AG08395 (cell line): Measurements from ENCODE around the gene CYP2A6.
"Not testable (repeated sequence)": the region's sequence is repeated elsewhere in the genome, so short reads cannot be mapped to it uniquely, and the experiment has no call there.

Source experiments
- DNase-seq: peaks from one replicate; pipeline ENCODE4 v3.0.0; 2012; ENCODE audit warnings: mixed read lengths, low spot score

The CYP2A6 gene

DNA sequence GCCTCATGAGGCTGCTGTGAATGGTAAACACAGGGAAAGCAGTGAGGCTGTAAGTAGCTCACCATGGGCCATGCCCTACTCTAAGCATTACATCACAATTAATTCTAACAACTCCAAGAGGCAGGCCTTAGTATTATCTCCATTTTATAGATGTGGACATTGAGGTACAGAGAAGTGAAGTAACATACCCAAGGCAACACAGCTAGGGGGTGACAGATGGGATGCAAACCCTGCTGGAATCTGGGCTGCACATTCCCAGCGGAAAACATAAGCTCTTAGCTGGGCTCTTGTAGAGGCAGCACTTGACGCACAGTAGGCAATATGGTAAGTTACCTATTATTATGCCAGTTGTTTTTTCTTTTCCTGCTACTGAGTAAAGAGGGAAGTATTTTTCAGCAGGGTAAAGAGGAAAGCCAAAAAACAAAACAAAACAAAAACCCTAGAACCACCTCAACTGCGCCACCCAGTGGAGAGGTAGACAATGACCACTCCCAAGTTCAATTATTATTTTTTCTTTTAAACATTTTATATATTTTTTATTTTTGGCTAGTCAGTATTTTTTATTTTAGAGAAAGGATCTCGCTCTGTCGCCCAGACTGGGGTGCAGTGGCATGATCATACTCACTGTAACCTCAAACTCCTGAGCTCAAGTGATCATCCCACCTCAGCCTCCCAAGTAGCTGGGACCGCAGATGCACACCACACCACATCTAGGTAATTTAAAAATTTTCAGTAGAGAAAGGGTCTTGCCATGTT, 30.6 kb downstream of the CYP2A6 start:
- DNase-seq = peak; percentile 20

DNA sequence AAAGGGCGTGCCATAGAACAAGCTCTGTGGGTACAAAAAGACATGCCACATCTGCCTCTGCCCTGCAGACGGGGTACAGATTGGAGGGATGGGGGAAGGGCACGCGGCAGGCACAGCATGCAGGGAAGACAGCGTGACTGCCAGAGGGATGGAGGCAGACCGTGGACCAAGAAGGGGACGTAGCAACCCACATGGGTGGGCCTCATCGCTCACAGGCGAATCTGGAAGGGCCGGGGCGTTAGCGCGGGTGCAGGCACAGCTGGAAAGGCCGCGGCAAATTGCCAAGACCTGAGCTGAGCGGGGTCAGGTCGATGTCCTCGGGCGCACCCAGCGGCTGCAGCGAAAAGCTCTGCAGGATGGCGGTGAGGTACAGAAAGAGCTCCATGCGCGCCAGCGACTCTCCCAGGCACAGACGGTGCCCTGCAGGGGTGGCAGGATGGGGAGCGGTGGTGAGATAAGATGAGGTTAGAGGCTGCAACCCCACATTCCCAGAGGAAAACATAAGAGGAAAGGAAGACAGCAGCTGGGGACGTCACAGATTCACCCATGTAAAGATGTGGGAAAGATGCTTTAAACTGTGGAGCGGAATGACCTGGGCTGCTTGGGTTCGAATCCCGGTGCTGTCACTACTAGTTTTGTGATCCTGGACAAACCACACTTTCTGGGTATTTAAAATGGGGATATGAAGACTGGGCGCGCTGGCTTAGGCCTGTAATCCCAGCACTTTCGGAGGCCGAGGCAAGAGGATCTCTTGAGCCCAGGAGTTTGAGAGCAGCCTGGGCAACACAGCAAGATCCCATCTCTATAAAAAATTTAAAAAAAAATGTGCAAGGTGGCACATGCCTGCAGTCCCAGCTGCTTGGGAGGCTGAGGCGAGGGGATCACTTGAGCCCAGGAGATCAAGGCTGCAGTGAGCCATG, 31.5 kb downstream of the CYP2A6 start:
- not testable (repeated sequence) for DNase-seq

DNA sequence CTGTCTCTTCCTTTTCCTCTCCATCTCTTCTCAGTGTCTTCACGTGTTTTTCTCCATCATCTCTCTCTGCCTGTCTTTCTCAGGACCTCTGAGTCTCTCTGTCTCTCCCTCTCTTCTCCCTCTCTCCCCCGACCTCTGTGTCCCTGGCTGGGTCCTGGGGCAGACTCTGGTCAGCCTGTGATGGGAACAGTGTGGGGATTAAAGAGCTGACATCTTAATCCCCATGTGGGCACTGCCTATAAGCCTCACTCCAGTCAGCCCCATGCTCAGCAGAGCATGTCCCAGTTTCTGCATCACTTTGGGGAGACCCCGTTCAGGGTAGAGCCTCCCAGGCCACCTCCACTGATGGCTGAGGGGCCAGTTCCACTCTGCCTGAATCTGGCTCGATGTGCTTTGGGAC, 35.0 kb downstream of the CYP2A6 start:
- no peak for DNase-seq

DNA sequence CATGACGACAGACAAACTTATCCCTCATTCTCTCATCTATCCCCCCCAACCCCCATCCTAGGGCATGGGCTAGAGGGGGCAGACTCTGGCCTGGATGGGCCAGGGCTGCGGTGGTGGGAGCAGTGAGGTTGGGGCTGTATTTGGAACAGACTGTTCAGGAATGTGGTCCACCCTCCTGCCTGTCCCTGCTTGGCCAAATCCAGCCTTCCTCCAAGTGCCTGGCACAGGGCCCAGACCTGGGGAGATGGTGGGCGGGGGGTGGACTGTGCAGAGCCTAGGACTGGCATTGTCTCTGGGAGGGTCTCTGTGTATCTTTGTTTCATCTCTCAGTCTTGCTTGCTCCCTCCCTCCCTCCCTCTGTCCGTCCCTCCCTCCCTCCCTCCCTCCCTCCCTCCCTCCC, 37.1 kb downstream of the CYP2A6 start:
- no peak for DNase-seq

DNA sequence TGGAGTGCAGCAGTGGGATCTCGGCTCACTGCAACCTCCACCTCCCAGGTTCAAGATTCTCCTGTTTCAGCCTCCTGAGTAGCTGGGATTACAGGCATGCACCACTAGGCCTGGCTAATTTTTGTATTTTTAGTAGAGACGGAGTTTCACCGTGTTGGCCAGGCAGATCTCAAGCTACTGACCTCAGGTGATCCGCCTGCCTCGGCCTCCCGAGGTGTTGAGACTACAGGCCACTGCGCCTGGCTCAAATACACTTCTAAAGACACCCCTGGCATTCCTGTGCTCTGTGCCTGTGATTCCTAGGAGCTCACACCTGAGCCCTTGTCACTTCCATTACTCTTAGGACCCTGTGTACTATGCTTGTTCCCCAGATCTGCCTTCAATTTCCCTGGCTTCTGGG, 37.7 kb downstream of the CYP2A6 start:
- DNase-seq = not testable (repeated sequence)

DNA sequence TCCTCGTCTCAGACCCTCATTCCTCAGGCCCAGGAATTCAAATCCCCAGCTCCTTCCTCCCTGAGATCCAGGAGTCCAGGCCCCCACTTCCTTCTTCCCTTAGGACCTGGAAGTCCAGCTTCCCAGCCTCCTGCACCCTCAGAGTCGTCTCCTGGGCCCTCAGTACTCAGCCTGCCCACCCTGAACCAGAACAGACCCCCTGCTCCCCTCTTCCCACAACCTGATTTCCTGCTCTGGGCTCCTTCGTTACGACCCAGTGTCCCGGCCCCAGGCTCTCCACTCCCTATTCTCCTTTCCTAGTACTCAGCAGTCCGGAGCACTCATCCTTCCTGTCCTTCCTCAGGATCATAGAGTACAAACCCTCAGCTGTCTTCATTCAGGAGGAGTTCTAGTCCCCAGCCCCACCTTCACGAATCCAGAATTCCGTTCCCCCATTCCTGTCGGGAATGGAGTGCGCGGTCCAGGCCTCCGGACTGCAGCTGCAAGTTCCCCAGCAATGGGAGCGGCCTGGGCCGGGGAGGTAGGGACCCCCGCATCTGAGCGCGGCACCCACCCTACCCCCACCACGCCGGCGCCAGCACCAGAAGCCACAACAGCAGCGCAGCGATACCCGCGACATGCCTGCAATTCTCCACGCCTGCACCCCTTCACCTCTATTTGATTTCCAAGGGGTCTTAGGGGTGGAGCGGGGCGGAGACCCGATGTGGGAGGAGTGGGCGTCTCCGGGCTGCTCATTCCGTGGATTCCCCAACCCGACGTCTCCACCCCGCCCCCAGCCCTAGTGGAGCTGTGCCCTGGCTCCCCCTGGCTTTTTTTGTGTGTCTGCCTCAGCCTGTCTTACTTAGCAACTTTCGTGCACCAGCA, 38.5 kb downstream of the CYP2A6 start:
- no peak for DNase-seq

DNA sequence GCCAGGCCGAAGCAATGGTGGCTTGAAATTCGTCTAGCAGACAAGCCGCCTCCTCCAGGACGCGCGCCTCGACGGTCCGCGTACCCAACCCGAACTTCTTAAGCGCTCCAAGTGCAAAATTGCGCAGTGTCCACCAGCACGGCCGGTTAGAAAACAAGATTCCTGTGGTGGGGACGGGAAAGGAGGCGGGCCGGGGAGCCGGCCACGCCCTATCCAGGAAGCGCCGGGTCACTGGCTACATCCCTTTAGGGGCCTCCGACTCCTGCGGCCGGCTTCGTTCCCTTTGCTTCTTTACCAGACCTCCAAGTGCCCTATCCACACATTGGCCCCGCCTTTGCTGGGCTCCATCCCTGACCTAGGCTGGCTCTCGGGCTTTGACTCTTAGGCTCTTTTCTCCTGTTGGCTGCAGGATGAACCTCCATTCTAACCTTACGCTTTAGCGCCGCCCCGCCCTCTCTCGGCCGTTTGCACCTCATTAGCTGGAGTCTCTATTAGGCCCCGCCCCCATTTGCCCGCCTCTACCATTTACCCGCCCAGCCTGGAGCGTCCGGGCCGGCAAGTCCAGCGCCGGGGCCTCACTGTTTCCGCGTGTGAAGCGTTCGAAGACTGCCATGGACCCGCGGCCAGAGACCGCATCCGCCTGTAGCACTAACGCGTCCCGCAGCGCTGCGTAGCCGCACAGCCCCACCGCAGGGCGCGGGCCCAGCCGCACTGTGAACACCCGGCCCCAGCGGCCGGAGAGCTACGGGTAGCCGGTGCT, 39.4 kb downstream of the CYP2A6 start:
- peak; percentile 45 for DNase-seq

DNA sequence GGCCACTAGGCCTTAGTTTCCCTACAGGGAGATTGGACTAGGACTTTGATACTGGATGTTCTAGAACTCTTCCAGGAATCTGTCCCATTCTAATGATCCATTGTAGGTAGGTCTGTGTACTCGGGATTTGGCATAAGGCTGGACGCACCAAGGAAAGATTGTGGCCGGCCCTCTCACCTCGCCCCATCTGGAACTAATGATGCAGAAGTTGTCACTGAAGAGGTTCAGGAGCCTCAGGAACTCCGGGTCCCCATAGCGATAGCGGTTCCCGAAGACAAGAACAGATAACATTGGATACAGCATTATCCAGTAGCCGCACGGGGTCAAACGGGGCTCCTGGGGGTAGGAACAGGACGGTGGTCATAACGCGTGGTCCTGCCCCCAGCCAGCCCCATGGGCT, 40.1 kb downstream of the CYP2A6 start:
- DNase-seq = no peak

DNA sequence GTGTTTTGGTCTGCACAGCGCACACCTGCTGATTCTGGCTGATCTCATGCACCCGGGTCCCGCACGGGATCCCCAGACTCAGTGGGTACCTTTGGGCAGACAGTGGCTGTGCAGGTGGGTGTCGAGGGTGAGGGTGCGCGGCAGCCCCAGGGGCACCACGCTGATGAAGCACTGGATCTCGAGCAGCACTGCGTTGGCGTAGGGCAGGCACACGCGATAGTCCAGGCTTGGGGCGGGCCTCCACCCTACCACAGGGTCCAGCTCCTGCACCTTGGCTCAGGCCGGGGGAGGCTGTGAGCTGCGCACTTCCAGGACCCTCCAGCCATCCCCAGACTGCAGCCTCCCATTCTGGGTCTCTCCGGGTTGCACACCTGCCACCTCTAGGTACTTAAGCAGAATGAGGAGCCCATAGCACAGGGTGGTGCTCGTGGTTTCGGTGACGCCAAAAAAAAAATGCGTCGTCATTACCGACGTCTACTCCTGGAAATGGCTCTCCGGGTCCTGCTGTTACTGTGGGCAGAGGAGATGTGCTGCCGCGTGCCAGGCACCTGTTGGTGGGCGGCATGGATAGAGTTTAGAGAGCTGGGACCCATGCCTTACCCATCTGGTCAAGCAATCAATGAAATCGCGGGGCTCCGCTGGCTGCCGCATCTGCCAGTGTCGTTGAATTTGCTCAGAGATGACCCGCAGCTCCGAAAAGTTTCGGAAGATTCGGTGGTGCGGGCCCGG, 40.7 kb downstream of the CYP2A6 start:
- DNase-seq = no peak

DNA sequence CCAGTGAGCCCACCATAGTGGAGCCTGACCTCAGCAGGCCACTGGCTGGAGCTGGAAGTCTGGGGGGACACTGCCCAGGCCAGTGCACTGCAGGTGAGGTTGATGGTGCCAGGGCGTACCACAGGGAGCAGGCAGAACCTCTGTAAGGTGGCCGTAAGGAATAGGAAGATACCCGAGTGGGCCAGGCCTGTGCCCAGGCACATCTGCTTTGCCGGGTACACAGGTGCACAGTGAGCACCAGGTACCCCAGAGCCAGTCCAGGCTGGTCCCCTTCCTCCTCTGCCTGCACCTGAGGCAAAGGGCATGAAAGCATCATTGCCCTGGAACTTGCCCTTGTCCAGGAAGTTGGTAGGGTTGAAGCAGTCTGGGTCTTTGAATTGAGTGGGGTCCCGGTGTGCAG, 41.8 kb downstream of the CYP2A6 start:
- no peak for DNase-seq

DNA sequence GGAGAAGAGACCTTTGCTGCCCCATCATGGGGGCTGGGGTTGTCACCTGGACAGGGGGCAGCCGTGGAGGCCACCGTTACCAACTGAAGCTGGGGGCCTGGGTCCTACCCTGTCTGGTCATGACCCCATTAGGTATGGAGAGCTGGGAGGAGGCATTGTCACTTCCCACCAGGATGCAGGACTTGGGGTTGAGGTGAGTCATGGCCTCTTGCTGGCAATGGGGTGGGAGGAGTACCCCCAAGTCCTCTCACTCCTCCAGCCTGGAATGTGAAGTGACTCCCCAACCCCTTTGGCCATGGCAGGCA, 42.3 kb downstream of the CYP2A6 start:
- DNase-seq = no peak

DNA sequence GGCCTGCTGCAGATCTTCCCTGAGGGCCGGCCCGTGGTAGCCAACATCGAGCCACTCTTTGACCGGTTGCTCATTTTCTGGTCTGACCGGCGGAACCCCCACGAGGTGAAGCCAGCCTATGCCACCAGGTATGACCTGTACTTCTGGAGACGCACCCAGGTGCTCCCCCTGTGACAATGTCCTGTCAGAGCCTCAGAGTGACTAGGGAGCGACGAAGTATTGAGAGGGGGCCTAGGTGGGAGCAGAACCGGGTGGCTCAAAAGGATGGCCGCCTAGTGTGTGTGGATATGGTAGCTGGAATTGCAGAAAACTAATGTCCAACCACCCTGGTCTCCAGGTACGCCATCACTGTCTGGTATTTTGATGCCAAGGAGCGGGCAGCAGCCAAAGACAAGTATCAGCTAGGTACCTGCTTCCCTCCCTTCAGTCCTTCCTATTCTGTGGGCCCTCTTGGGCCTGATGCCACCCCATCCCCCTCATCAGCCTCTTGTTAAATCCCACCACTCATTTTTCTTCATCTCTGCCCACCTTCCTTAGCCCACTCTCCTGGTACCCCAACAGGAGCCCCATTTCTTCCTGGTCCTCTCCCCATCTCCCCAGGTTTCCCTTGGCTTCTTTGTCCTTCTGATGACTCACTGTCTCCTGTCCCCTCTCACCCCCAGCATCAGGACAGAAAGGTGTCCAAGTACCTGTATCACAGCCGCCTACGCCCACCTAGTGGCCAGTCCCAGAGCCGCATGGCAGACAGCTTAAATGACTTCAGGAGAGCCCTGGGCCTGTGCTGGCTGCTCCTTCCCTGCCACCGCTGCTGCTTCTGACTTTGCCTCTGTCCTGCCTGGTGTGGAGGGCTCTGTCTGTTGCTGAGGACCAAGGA, 42.9 kb downstream of the CYP2A6 start:
- DNase-seq = no peak

DNA sequence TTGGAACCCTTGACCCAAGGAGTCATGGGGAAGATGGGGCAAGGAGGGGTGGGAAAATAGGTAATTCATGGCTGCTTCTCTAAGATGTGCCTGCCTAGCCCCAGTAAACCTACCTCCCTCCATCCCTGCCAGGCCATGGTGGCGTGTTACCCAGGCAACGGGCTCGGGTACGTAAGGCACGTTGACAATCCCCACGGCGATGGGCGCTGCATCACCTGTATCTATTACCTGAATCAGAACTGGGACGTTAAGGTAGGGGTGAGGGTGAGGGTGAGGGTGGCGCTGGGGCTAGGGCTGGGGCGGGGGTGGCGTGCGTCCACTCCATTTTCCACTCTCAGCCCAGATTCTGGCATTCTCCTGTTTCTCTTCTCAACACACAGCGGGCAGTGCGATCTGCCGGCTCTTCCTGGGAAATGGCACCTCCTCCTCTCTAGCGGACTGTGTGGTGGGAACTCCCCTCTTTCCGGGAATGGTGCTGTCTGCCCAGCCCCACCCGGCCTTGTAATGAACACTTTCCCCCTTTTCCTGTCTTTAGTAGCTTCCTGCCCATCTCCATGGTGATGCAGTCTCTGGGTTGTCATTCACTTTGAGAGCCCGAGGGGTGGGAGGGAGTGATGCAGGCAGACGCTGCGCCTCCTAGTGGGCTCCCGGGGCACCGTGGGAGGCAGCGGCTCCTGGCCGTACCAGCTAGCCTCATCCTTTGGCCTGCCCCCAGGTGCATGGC, 43.7 kb downstream of the CYP2A6 start:
- DNase-seq = peak; percentile 94

DNA sequence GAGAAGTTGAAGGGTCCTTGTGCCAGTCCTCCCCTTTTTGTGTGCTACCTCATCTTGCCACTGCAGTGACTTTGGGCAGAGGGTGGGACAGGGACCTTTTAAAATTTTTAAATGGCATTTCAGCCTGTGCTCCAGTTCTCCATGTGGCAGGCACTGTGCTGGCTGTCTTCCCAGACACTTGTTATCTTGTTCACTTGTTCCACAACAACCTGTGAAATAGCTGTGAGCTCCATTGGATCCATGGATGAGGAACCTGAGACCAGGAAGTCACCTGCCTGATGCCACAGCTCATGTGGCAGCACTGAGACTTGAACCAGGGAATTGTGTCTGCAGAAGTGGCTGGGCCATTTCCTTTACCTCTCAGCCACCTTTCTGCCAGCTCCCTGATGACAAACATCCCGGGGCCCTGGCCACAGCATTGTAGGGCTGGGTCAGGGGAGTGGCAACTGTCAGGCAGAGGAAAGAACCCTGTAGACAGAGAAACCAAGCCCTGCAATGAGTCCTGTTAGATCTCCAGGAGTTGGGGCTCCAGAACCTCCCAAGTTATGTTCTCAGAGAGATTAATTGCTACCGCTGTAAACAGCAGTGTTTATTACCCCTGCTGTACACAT, 44.9 kb downstream of the CYP2A6 start:
- no peak for DNase-seq

DNA sequence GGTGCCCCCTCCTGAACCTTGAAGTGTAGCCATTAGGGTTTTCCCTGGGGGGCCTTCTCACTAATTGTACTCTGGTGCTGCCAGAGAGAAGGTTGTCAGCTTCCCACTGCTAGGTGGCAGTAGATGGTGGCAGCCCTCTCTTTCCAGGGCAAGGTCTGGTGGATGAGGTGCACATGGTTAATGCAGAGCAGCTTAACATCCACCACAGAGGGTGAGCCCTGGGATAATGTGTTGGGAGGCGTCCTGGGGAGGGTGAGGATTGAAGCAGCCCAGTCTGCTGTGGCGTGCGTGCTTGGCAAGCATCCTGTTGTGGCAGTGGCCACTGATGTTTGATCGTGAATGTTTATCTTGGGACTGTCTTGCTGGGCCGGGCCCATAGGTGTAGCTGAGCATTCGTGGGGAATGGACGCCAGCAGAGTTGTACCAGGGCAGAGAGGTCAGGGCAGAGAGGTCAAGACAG, 45.4 kb downstream of the CYP2A6 start:
- DNase-seq = no peak

DNA sequence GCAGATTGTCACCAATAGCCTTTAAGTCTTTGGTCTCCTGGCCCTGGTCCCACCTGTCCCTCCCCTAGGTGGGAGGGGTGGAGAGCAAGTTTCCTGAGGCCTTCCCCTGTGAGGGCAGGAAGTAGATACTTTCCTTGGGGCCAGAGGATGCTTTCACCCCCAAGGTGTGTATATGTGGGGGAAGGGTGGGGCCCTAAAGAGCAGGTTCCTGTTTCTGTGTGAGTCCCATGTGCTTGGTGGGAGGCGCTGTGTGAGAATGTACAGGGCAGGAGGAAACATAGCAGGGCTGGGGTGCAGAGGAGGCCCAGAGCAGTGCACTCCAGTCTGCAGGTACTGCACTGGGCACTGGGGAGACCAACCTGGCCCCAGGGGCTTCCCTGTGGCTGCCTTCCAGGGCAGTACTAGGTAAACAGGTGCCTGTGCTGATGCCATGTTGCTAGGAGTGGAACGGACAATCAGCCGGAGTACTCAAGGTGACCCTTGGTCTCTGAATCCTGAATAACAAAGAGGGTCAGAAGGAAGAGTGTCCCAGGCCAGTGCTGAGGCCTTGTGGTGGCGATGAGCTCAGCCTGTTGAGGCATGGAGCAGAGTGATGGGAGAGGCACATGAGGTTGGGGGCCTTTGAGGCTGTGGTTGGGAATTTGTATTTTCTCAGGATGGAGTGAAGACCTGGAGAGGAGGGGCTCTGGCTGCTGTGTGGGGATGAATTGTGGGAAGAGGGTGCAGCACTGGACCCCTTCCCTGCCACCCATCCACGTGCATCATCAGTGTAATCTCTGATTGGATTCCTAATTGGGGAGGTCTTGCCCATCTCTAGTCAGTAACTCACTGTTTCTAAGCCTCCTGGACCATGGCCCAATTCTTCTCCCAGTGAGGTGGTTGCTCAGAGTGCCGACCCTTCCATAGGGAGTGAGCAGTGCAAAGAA, 46.1 kb downstream of the CYP2A6 start:
- no peak for DNase-seq

DNA sequence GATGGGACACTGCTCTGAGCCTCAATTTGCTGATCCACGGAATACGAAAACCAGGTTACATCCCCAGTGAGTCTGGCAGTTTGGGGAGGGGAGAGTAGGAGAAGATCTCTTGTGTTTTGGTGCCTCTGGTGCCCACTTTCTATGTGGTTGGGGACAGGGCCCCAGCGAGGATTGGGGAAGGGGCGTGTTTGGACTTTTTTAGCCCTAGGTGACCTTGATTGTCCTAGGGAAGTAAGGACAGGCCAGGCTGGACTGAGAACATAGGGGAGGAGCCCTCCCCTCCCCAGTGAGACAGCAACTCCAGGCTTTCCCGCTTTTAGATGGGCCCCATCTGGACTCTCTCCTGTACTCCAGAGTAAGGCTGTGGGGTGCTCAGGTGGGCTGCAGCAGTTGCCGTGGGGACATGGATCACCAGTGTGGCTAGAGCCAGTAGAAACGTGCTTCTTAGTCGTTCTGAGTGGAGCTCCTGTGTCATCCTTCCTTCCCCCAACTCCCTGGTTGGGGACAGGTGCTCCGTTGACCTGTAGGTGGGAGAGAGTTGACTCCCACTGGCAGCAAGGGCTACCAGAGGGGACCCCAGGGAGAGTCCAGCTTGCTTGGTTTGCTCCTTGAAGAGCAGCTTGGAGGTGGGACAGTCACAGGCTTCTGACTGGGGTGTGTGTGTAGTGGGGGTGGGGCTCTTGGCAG, 46.9 kb downstream of the CYP2A6 start:
- no peak for DNase-seq
